Thyroid gland (tissue), 4 donors: ENCODE results near the gene SLX4.

Experiments used
- POLR2A ChIP-seq, 2 donors: fragments of 450-650 bp; IDR thresholded peaks; one replicate each; pipeline ENCODE4 v1.6.1; 2017; ENCODE audit warnings: antibody characterized with exemption in 2 of 2, mild to moderate bottlenecking in 2 of 2, moderate library complexity in 1 of 2
- TF ChIP-seq, protein P1 (sequence below), 6 experiments: fragments of 200-600 bp in 3 of 6; fragments of 450-650 bp in 3 of 6; sonication (generic) in 3 of 6; IDR thresholded peaks; one replicate each; pipeline ENCODE4 v1.5.1; 2016 to 2019; ENCODE audit warnings: antibody characterized with exemption in 6 of 6, mild to moderate bottlenecking in 2 of 6, inconsistent platforms in 1 of 6, moderate library complexity in 1 of 6

DNA sequence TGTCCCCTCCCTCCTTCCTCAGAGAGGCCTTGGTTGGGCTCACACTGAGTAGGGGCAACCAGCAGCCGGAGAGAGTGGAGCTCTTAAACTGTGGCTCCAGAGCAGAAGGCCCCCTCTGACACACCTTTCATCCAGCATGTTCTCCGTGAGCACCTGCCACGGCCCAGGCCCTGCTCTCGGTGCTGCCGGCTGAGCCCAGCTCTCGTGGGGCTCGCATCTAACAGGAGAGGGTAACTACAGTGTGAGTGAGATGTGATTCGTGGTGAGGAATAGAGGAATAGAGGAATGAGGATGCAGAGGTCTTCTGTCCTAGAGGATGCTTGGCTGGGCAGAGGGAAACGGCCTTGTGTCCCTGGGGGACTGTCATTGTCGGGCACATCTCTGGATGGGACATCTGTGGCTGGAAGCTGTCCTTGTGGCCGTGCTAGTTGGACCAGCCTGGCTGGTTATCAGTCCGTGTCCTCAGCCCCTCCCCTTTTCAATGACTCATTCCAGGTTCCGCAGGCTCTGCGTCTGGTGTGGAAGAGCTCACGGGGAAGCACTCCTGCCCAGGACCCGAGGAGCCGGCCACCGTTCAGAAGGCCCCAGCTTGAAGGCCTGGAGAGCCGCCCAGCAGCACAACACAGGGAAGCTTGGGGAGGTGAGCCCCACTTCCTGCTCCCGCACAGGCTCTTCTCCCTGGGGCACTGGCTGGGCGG, 31.1 kb upstream of the SLX4 start:
- no peak for TF ChIP-seq POLR2A (IDR thresholded peaks at IDR 0.05)
- TF ChIP-seq, protein P1, sequence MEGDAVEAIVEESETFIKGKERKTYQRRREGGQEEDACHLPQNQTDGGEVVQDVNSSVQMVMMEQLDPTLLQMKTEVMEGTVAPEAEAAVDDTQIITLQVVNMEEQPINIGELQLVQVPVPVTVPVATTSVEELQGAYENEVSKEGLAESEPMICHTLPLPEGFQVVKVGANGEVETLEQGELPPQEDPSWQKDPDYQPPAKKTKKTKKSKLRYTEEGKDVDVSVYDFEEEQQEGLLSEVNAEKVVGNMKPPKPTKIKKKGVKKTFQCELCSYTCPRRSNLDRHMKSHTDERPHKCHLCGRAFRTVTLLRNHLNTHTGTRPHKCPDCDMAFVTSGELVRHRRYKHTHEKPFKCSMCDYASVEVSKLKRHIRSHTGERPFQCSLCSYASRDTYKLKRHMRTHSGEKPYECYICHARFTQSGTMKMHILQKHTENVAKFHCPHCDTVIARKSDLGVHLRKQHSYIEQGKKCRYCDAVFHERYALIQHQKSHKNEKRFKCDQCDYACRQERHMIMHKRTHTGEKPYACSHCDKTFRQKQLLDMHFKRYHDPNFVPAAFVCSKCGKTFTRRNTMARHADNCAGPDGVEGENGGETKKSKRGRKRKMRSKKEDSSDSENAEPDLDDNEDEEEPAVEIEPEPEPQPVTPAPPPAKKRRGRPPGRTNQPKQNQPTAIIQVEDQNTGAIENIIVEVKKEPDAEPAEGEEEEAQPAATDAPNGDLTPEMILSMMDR (IDR thresholded peaks at IDR 0.05): no peak
